OCI-LY1 (cell line): ENCODE results near the gene SYT2.

Experiments
- CTCF ChIP-seq: fragments of 200-600 bp; sonication (generic), shearing (Covaris generic); IDR thresholded peaks from 2 replicates; pipeline ENCODE4 v1.5.1; 2017; ENCODE audit warnings: mild to moderate bottlenecking, antibody characterized with exemption, low read length, moderate library complexity, mixed read lengths
- EZH2 ChIP-seq: fragments of 200-600 bp; sonication (generic), shearing (Covaris generic); IDR thresholded peaks from 2 replicates; pipeline ENCODE4 v1.8.0; 2017; ENCODE audit warnings: borderline replicate concordance, mixed run types, mild to moderate bottlenecking, antibody characterized with exemption, low read length, moderate library complexity, mixed read lengths

GRCh38 chr1:202692959-202693555, 17.2 kb downstream of the SYT2 start:
- TF ChIP-seq CTCF: peak; percentile 24; the same call in 1 of the 2 replicates
- TF ChIP-seq EZH2: no peak
